ENCODE measurements around the gene MTRF1L. TPM values are rescaled to one million over a fixed set of nuclear protein-coding genes. Genes with fewer than 3 reads are reported as not detected.

MTRF1L gene
- total RNA-seq, 1 experiment from 2014 or later = 26.5 TPM

- peaks cover 2% of the 10 kb centered on the region; the same call in 1 of the 2 replicates for H3K4me1 ChIP-seq (ENCODE audit: insufficient read depth, low read length)
- no peak overlapping the region for H4K91ac ChIP-seq (ENCODE audit: insufficient read length, low read depth, low read length)
- H2BK12ac ChIP-seq (ENCODE audit: insufficient read length, low read depth, low read length) = no peak overlapping the region
- peaks cover 10 to 12% of the 10 kb centered on the region in 2 experiments for H3K4me1 Mint-ChIP-seq
- no peak overlapping the region for H2AK5ac ChIP-seq (ENCODE audit: insufficient read length, low read length)
- no peak overlapping the region for H3K27ac ChIP-seq (ENCODE audit: insufficient read length, low read depth, low read length)
- no peak overlapping the region for H4K5ac ChIP-seq (ENCODE audit: insufficient read length, low read depth, low read length)
- no peak overlapping the region for H3K9ac ChIP-seq (ENCODE audit: extremely low read depth, insufficient read length, low read length)
- no peak for TF ChIP-seq CTCF (conservative IDR thresholded peaks at IDR 0.05)
- no peak overlapping the region for H4K8ac ChIP-seq (replicated peaks; ENCODE audit: insufficient read length, low read depth, low read length)
- no peak overlapping the region for H3K4ac ChIP-seq (ENCODE audit: low read depth, low read length)
- H2AFZ ChIP-seq (ENCODE audit: low read length) = no peak overlapping the region
- H2BK15ac ChIP-seq (ENCODE audit: low read depth, low read length) = no peak overlapping the region
- DNase-seq = no peak
- no peaks in the 10 kb centered on the region for H3K79me2 ChIP-seq (ENCODE audit: insufficient read depth, low read length)
- WGBS (ENCODE audit: extremely low coverage, insufficient read length, low lambda C conversion rate) = no CpG with 5 or more reads among the region's 2 CpGs
- H3K79me1 ChIP-seq (ENCODE audit: insufficient read depth, low read depth, low read length, poor library complexity, severe bottlenecking) = no peaks in the 10 kb centered on the region
- H3K4me2 ChIP-seq (ENCODE audit: insufficient read depth, insufficient read length, low read length) = no peak overlapping the region
- H3K27me3 ChIP-seq (ENCODE audit: insufficient read depth, low read length) = no peaks in the 10 kb centered on the region
- no peaks in the 10 kb centered on the region for H4K20me1 ChIP-seq (ENCODE audit: control insufficient read depth, insufficient read depth, insufficient read length)
- no peak overlapping the region for H3K14ac ChIP-seq (ENCODE audit: insufficient read depth, low read length)
- no peaks in the 10 kb centered on the region for H3K9me3 Mint-ChIP-seq
- H2BK20ac ChIP-seq (ENCODE audit: low read depth, low read length, poor library complexity, severe bottlenecking) = no peak overlapping the region
- no peak overlapping the region for H2BK120ac ChIP-seq (ENCODE audit: low read depth, low read length, poor library complexity, severe bottlenecking)
- H3K27ac Mint-ChIP-seq = peak overlapping the region in 1 of 3 experiments; percentile 70; a peak in 1 of 7 replicates
- no peak overlapping the region for H3K18ac ChIP-seq (ENCODE audit: insufficient read length, low read depth, low read length)
- no peaks in the 10 kb centered on the region for H3K27me3 Mint-ChIP-seq (ENCODE audit: low read depth)
- H3K23ac ChIP-seq (ENCODE audit: insufficient read length, low read depth, low read length) = no peak overlapping the region
- no peak overlapping the region for H3K4me3 Mint-ChIP-seq
- no peaks in the 10 kb centered on the region for H3K36me3 Mint-ChIP-seq (ENCODE audit: insufficient read depth in 1 of 3, low read depth in 3 of 3)
- H3K23me2 ChIP-seq (ENCODE audit: insufficient read length, low read depth, low read length, poor library complexity, severe bottlenecking) = no peaks in the 10 kb centered on the region
- no peaks in the 10 kb centered on the region for H3K9me3 ChIP-seq (ENCODE audit: control insufficient read depth, low read depth, low read length)
- no peak overlapping the region for H3T11ph ChIP-seq (ENCODE audit: low read length)
- H2BK5ac ChIP-seq (ENCODE audit: insufficient read length, low read length) = no peak overlapping the region
- H3K56ac ChIP-seq (ENCODE audit: insufficient read length, low read depth, low read length) = no peak overlapping the region
These were observed 55.5 kb downstream of the MTRF1L start for GRCh38 chr6:152946995-152947394.

All from H9 (cell line).